ENCODE results near the gene STIM2.

Gene STIM2

GRCh38 chr4:27000820-27001219 lies 140.2 kb downstream of the STIM2 start:
- DNase-seq (ENCODE audit: low read depth, low spot score) = no peak

GRCh38 chr4:27001398-27002164 lies 140.9 kb downstream of the STIM2 start:
- in situ Hi-C loops (cut with HindIII; ENCODE audit: low sequenced_read_pairs) = no loop called here
- H3K4me3 ChIP-seq (ENCODE audit: low read depth, low read length) = no peak overlapping the region
- no peak for TF ChIP-seq CTCF (IDR thresholded peaks at IDR 0.05; ENCODE audit: low read depth, low read length)
- DNase-seq (ENCODE audit: low read depth, low spot score) = no peak

More at GRCh38 chr4:27000820-27001219, 140.2 kb downstream of the STIM2 start:
- H3K4me3 ChIP-seq (ENCODE audit: low read depth, low read length) = no peak overlapping the region
- TF ChIP-seq CTCF (IDR thresholded peaks at IDR 0.05; ENCODE audit: low read depth, low read length) = peak; percentile 21
- in situ Hi-C loops (cut with HindIII; ENCODE audit: low sequenced_read_pairs) = no loop called here

DNA sequence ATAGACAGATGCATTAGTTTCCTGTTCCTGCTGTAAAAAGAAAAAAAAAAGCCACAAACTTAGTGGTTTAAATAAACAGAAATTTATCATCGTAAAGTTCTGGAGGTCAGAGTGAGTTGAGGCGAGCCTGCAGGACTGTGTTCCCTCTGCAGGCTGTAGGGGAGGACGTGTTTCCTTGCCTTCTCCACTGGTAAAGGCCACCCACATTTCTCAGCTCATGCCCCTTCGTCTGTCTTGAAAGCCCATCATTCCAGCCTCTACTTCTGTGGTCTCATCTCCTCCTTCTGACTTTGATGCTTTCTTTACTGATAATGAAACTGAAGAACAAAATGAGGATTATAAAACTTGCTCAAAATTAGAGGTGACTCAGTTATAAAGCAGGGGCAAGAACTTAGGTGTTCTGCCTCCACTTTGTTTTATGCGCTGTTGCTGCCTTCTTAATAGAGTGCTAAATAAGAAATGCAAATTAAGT lies 143.0 kb downstream of the STIM2 start:
- H3K4me3 ChIP-seq (ENCODE audit: low read depth, low read length) = no peak overlapping the region
- in situ Hi-C loops (cut with HindIII; ENCODE audit: low sequenced_read_pairs) = no loop called here
- TF ChIP-seq CTCF (IDR thresholded peaks at IDR 0.05; ENCODE audit: low read depth, low read length) = peak; percentile 23
- peak; percentile 43 for DNase-seq (ENCODE audit: low read depth, low spot score)

DNA sequence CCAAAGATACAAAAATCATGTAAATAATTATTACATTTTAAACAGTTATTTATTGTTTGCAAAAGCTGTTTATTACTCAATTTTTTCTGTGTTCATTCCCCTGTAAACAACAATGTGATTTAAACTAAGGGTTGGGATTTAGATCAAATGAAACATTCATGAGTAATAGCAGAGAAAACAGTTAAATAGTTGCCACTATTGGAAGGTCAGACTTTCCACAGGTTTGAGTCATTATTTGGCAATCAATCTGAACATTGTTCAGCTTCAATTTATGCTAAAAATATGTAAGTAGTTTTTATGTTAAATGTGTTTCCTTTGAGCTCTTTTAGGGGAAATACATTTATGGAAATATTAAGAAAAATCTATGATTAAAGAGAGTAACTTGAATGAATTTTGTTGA lies 144.9 kb downstream of the STIM2 start:
- TF ChIP-seq CTCF (IDR thresholded peaks at IDR 0.05; ENCODE audit: low read depth, low read length) = no peak
- H3K4me3 ChIP-seq (ENCODE audit: low read depth, low read length) = no peak overlapping the region
- DNase-seq (ENCODE audit: low read depth, low spot score) = peak; percentile 73
- in situ Hi-C loops (cut with HindIII; ENCODE audit: low sequenced_read_pairs) = no loop called here

- in situ Hi-C loops (cut with HindIII; ENCODE audit: low sequenced_read_pairs) = no loop called here
- no peak for TF ChIP-seq CTCF (IDR thresholded peaks at IDR 0.05; ENCODE audit: low read depth, low read length)
- no peak overlapping the region for H3K4me3 ChIP-seq (ENCODE audit: low read depth, low read length)
- DNase-seq (ENCODE audit: low read depth, low spot score) = no peak
Measured at GRCh38 chr4:27005905-27006590, 145.4 kb downstream of the STIM2 start.

DNA sequence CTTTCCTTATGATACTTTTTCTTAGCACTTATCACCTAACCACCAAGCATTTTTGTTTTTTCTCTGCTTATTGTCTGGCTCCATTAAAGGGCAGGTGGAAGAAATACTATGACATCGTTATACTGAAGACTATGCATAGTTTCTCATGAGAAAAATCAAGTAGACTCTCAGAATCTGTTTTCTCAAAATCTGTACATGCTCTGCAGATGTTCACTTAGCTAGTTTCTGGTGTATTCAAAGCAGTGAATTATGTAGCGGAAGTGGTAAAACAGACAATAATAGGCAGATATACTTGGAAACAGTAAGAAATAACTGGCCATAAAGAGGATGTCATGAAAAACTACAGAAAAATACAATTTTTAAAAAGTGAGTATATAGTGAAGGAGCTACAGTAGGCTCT lies 146.0 kb downstream of the STIM2 start:
- no peak overlapping the region for H3K4me3 ChIP-seq (ENCODE audit: low read depth, low read length)
- DNase-seq (ENCODE audit: low read depth, low spot score) = no peak
- in situ Hi-C loops (cut with HindIII; ENCODE audit: low sequenced_read_pairs) = no loop called here
- no peak for TF ChIP-seq CTCF (IDR thresholded peaks at IDR 0.05; ENCODE audit: low read depth, low read length)
